Caco-2 (cell line): Measurements from ENCODE around the gene KCTD21. TPM values are rescaled to one million over a fixed set of nuclear protein-coding genes. Genes with fewer than 3 reads are reported as not detected.

ENCODE experiments used
- BruUV-seq: library from RNA; stranded (reverse); fragments of 400-500 nt; replicated peaks from 2 replicates; lab custom pipeline; 2021; lab: Mats Ljungman, UMichigan
- CTCF ChIA-PET: fragments of 300-600 bp; sonication (Branson Sonifier 250); formaldehyde crosslinking; loops from one replicate; lab custom pipeline; 2022; ENCODE audit warnings: antibody characterized with exemption; lab: Charles Lee
- POLR2A ChIA-PET: fragments of 300-600 bp; sonication (Branson Sonifier 250); formaldehyde crosslinking; loops from one replicate; lab custom pipeline; 2022; ENCODE audit warnings: antibody characterized with exemption; lab: Charles Lee
- DNase-seq, 2 experiments: peaks; one replicate each; pipeline versions ENCODE4 v3.0.0 to v3.0.0-alpha.2; 2020 to 2022
- H3K27me3 ChIP-seq: replicated peaks from 2 replicates; pipeline ENCODE4 v1.6.0; 2011; ENCODE audit warnings: low read length; ENCODE audit not compliant: control insufficient read depth, insufficient read depth
- H3K36me3 ChIP-seq: 2 replicates; pipeline ENCODE4 v1.5.1; 2011; ENCODE audit warnings: low read length; ENCODE audit not compliant: control insufficient read depth, insufficient read depth
- H3K4me1 ChIP-seq: fragments of 250-450 bp; sonication (Bioruptor Pico); 2 replicates; pipeline ENCODE4 v1.5.1; 2020; ENCODE audit warnings: mild to moderate bottlenecking
- H3K4me3 ChIP-seq: 2 replicates; pipeline ENCODE4 v1.5.1; 2011; ENCODE audit warnings: low read depth, mild to moderate bottlenecking, control low read depth, low read length
- H3K9me3 ChIP-seq: fragments of 250-450 bp; sonication (Bioruptor Pico); 2 replicates; pipeline ENCODE4 v1.5.1; 2020; ENCODE audit warnings: mild to moderate bottlenecking, moderate library complexity
- H3K27ac Mint-ChIP-seq: one replicate; pipeline ENCODE4 v1.8.0; 2022; ENCODE audit warnings: mixed read lengths; ENCODE audit not compliant: unreplicated experiment
- H3K27me3 Mint-ChIP-seq: one replicate; pipeline ENCODE4 v1.8.0; 2022; ENCODE audit warnings: mixed read lengths; ENCODE audit not compliant: insufficient read depth, unreplicated experiment
- H3K36me3 Mint-ChIP-seq: one replicate; pipeline ENCODE4 v1.8.0; 2022; ENCODE audit warnings: mild to moderate bottlenecking, mixed read lengths; ENCODE audit not compliant: insufficient read depth, unreplicated experiment
- H3K4me1 Mint-ChIP-seq: one replicate; pipeline ENCODE4 v1.8.0; 2022; ENCODE audit warnings: low read depth, mixed read lengths; ENCODE audit not compliant: unreplicated experiment
- H3K4me3 Mint-ChIP-seq: one replicate; pipeline ENCODE4 v1.8.0; 2022; ENCODE audit warnings: mild to moderate bottlenecking, moderate library complexity, mixed read lengths; ENCODE audit not compliant: unreplicated experiment
- H3K9me3 Mint-ChIP-seq: one replicate; pipeline ENCODE4 v1.8.0; 2022; ENCODE audit warnings: mixed read lengths; ENCODE audit not compliant: unreplicated experiment
- CTCF ChIP-seq, 2 experiments: fragments of 200-600 bp in 1 of 2; IDR thresholded peaks; 1 replicate in 1 of 2; 2 replicates in 1 of 2; pipeline versions ENCODE4 v1.5.1 to v1.8.0; 2011 to 2022; ENCODE audit warnings: antibody characterized with exemption in 1 of 2, control low read depth in 1 of 2, inconsistent platforms in 1 of 2, low read depth in 1 of 2, low read length in 1 of 2, mild to moderate bottlenecking in 1 of 2, moderate library complexity in 1 of 2; ENCODE audit not compliant: insufficient read depth in 1 of 2, severe bottlenecking in 1 of 2, unreplicated experiment in 1 of 2
- intact Hi-C: fragments of 100-400 bp; cut with micrococcal nuclease; formaldehyde crosslinking; loops from one replicate; pipeline ENCODE4 v1.10.0; 2022; ENCODE audit not compliant: unreplicated experiment
- total RNA-seq: library from RNA; stranded (reverse); gene quantifications from 2 replicates; pipeline ENCODE4 v1.2.3, GENCODE V29; 2022

Gene KCTD21
- total RNA-seq, 1 experiment from 2014 or later = 6.4 TPM

- no peak overlapping the region for H3K4me3 ChIP-seq
- DNase-seq = no peak
- no peaks in the 10 kb centered on the region for H3K9me3 ChIP-seq
- POLR2A ChIA-PET = no interaction called here
- Mint-ChIP-seq H3K4me1 (no peaks in the 10 kb centered on the region), H3K4me3 (no peak overlapping the region), H3K36me3 (peaks cover 5% of the 10 kb centered on the region), H3K9me3 (no peaks in the 10 kb centered on the region), H3K27me3 (no peaks in the 10 kb centered on the region), H3K27ac (no peak overlapping the region)
- CTCF ChIA-PET = interaction anchor here (0.6 kb wide), 1 partner anchor 1089 kb away, joined by 4 read pairs; no protein-coding TSS in a partner anchor
- no TSS peak for BruUV-seq
- no peaks in the 10 kb centered on the region for H3K36me3 ChIP-seq
- no peaks in the 10 kb centered on the region for H3K4me1 ChIP-seq
- no peaks in the 10 kb centered on the region for H3K27me3 ChIP-seq
- no peak for TF ChIP-seq CTCF (IDR thresholded peaks at IDR 0.05; ENCODE audit: insufficient read depth in 1 of 2, low read depth in 1 of 2, low read length in 1 of 2, severe bottlenecking in 1 of 2, unreplicated experiment in 1 of 2)
- intact Hi-C loops = no loop called here
Measured at GRCh38 chr11:78161962-78162371, 26.5 kb downstream of the KCTD21 start.

- no TSS peak for BruUV-seq
- H3K36me3 ChIP-seq = no peaks in the 10 kb centered on the region
- no peaks in the 10 kb centered on the region for H3K4me1 ChIP-seq
- no peaks in the 10 kb centered on the region for H3K27me3 ChIP-seq
- Mint-ChIP-seq H3K27ac (no peak overlapping the region), H3K36me3 (peaks cover 5% of the 10 kb centered on the region), H3K27me3 (no peaks in the 10 kb centered on the region), H3K4me1 (no peaks in the 10 kb centered on the region), H3K4me3 (no peak overlapping the region), H3K9me3 (no peaks in the 10 kb centered on the region)
- CTCF ChIA-PET = no interaction called here
- TF ChIP-seq CTCF (IDR thresholded peaks at IDR 0.05; ENCODE audit: insufficient read depth in 1 of 2, low read depth in 1 of 2, low read length in 1 of 2, severe bottlenecking in 1 of 2, unreplicated experiment in 1 of 2) = no peak
- POLR2A ChIA-PET = no interaction called here
- H3K9me3 ChIP-seq = no peaks in the 10 kb centered on the region
- DNase-seq = no peak
- intact Hi-C loops = no loop called here
- H3K4me3 ChIP-seq = no peak overlapping the region
Measured at GRCh38 chr11:78161346-78161745, 27.1 kb downstream of the KCTD21 start.

- no peaks in the 10 kb centered on the region for H3K9me3 Mint-ChIP-seq
- ChIA-PET POLR2A (no interaction called here), CTCF (interaction anchor here (1.0 kb wide), 1 partner anchor 11 kb away, joined by 8 read pairs; no protein-coding TSS in a partner anchor)
- intact Hi-C loops = no loop called here
- H3K27ac Mint-ChIP-seq = no peak overlapping the region
- no peak overlapping the region for H3K4me3 ChIP-seq
- no peaks in the 10 kb centered on the region for H3K4me1 ChIP-seq
- no peaks in the 10 kb centered on the region for H3K27me3 ChIP-seq
- H3K36me3 ChIP-seq = no peaks in the 10 kb centered on the region
- H3K36me3 Mint-ChIP-seq = peaks cover 5% of the 10 kb centered on the region
- H3K4me1 Mint-ChIP-seq = no peaks in the 10 kb centered on the region
- no TSS peak for BruUV-seq
- H3K4me3 Mint-ChIP-seq = no peak overlapping the region
- H3K27me3 Mint-ChIP-seq = no peaks in the 10 kb centered on the region
- no peak for TF ChIP-seq CTCF (IDR thresholded peaks at IDR 0.05; ENCODE audit: insufficient read depth in 1 of 2, low read depth in 1 of 2, low read length in 1 of 2, severe bottlenecking in 1 of 2, unreplicated experiment in 1 of 2)
- H3K9me3 ChIP-seq = no peaks in the 10 kb centered on the region
- no peak for DNase-seq
Measured at GRCh38 chr11:78160557-78160956, 27.9 kb downstream of the KCTD21 start.
